Right lobe of liver (tissue), 4 donors: ENCODE results near the gene RNASE9.

Source experiments
- CTCF ChIP-seq, 4 donors: fragments of 200-600 bp in 3 of 4; fragments of 450-650 bp in 1 of 4; IDR thresholded peaks; one replicate each; pipeline versions ENCODE4 v1.5.1 to v1.8.0; 2016 to 2022; ENCODE audit warnings: antibody characterized with exemption in 4 of 4, mild to moderate bottlenecking in 2 of 4
- POLR2A ChIP-seq: fragments of 450-650 bp; IDR thresholded peaks from one replicate; pipeline ENCODE4 v1.6.1; 2017; ENCODE audit warnings: antibody characterized with exemption, mild to moderate bottlenecking
- donor health status: DM: no; HTN: no; CAD: no.
- donor health status: DM: no; HTN: no; CAD: no.
- donor health status: DM: no; HTN: yes; CAD: no.

GRCh38 chr14:20578784-20579502 lies 18.1 kb upstream of the RNASE9 start:
- TF ChIP-seq CTCF (IDR thresholded peaks at IDR 0.05) = no peak
- no peak for TF ChIP-seq POLR2A
